Measurements from ENCODE around the gene TMEM33. TPM values are rescaled to one million over a fixed set of nuclear protein-coding genes. Genes with fewer than 3 reads are reported as not detected.

TMEM33 gene
- total and polyA plus RNA-seq, 8 donors = 29.8 to 87.7 (median 32.0) TPM

- Histone ChIP-seq H3K27me3 (no peaks in the 10 kb centered on the region), H3K4me1 (peaks cover 10 to 37% of the 10 kb centered on the region in 2 donors), H3K27ac (no peak overlapping the region), H3K4me3 (peak overlapping the region in 1 of 2 donors; percentile 92), H3K36me3 (no peaks in the 10 kb centered on the region), H3K9me3 (no peaks in the 10 kb centered on the region)
- DNase-seq = no peak
- ATAC-seq = no peak
- TF ChIP-seq CTCF (IDR thresholded peaks at IDR 0.05) = no peak
- intact Hi-C loops (cut with DNase I) = no loop called here
Observed at GRCh38 chr4:41991916-41992767, 56.9 kb downstream of the TMEM33 start.

GRCh38 chr4:41992967-41993857 is 58.0 kb downstream of the TMEM33 start:
- no peak for TF ChIP-seq CTCF (IDR thresholded peaks at IDR 0.05)
- H3K4me3 ChIP-seq = no peak overlapping the region
- intact Hi-C loops (cut with DNase I) = no loop called here
- DNase-seq = no peak
- no peak for ATAC-seq
- H3K27me3 ChIP-seq = no peaks in the 10 kb centered on the region
- peaks cover 10 to 37% of the 10 kb centered on the region in 2 donors for H3K4me1 ChIP-seq
- no peaks in the 10 kb centered on the region for H3K36me3 ChIP-seq
- H3K27ac ChIP-seq = no peak overlapping the region
- H3K9me3 ChIP-seq = no peaks in the 10 kb centered on the region

GRCh38 chr4:41994461-41994985 is 59.3 kb downstream of the TMEM33 start:
- no peaks in the 10 kb centered on the region for H3K9me3 ChIP-seq
- H3K4me1 ChIP-seq = peaks cover 7 to 31% of the 10 kb centered on the region in 2 donors
- DNase-seq = no peak
- no peak overlapping the region for H3K27ac ChIP-seq
- H3K4me3 ChIP-seq = no peak overlapping the region
- ATAC-seq = no peak
- intact Hi-C loops (cut with DNase I) = no loop called here
- no peak for TF ChIP-seq CTCF (IDR thresholded peaks at IDR 0.05)
- H3K36me3 ChIP-seq = no peaks in the 10 kb centered on the region
- no peaks in the 10 kb centered on the region for H3K27me3 ChIP-seq

GRCh38 chr4:41998019-41998418 is 62.8 kb downstream of the TMEM33 start:
- TF ChIP-seq CTCF (IDR thresholded peaks at IDR 0.05) = no peak
- Histone ChIP-seq H3K4me1 (peaks cover 0 to 7% of the 10 kb centered on the region in 2 donors), H3K36me3 (peaks cover 0 to 8% of the 10 kb centered on the region in 2 donors), H3K27me3 (no peaks in the 10 kb centered on the region), H3K27ac (no peak overlapping the region), H3K9me3 (no peaks in the 10 kb centered on the region), H3K4me3 (no peak overlapping the region)
- no peak for DNase-seq
- intact Hi-C loops (cut with DNase I) = no loop called here
- ATAC-seq = no peak

- Histone ChIP-seq H3K9me3 (no peaks in the 10 kb centered on the region), H3K27ac (no peak overlapping the region), H3K27me3 (no peaks in the 10 kb centered on the region), H3K4me3 (no peak overlapping the region), H3K4me1 (no peaks in the 10 kb centered on the region), H3K36me3 (peaks cover 0 to 17% of the 10 kb centered on the region in 2 donors)
- TF ChIP-seq CTCF (IDR thresholded peaks at IDR 0.05) = no peak
- intact Hi-C loops (cut with DNase I) = no loop called here
- DNase-seq = no peak
- ATAC-seq = no peak
Observed at GRCh38 chr4:41999321-41999720, 64.1 kb downstream of the TMEM33 start.

Data from left lung (tissue), 10 donors.